GM21390 (cell line): ENCODE results near the gene RAPGEF4.
"Not testable (repeated sequence)": the region's sequence is repeated elsewhere in the genome, so short reads cannot be mapped to it uniquely, and the experiment has no call there.

Source experiments
- ATAC-seq: cut with Tn5 transposase; IDR thresholded peaks from one replicate; pipeline ENCODE4 v1.9.1; 2021; ENCODE audit not compliant: unreplicated experiment

RAPGEF4 gene

GRCh38 chr2:173087793-173088496 is 352.3 kb downstream of the RAPGEF4 start:
- no peak for ATAC-seq

- no peak for ATAC-seq
These were observed 354.7 kb downstream of the RAPGEF4 start for GRCh38 chr2:173090276-173090877.

GRCh38 chr2:173090973-173091660 is 355.5 kb downstream of the RAPGEF4 start:
- no peak for ATAC-seq

- ATAC-seq = no peak
These were observed 356.3 kb downstream of the RAPGEF4 start for GRCh38 chr2:173091910-173092309.

- no peak for ATAC-seq
These were observed 357.3 kb downstream of the RAPGEF4 start for GRCh38 chr2:173092844-173093402.

- ATAC-seq = not testable (repeated sequence)
These were observed 358.0 kb downstream of the RAPGEF4 start for GRCh38 chr2:173093617-173094016.

GRCh38 chr2:173094731-173095130 is 359.1 kb downstream of the RAPGEF4 start:
- no peak for ATAC-seq

- ATAC-seq = no peak
These were observed 359.7 kb downstream of the RAPGEF4 start for GRCh38 chr2:173095356-173095755.

GRCh38 chr2:173099271-173099670 is 363.6 kb downstream of the RAPGEF4 start:
- ATAC-seq = no peak

- no peak for ATAC-seq
These were observed 364.2 kb downstream of the RAPGEF4 start for GRCh38 chr2:173099804-173100203.

GRCh38 chr2:173101687-173102086 is 366.0 kb downstream of the RAPGEF4 start:
- ATAC-seq = peak; percentile 84
